Measurements from ENCODE around the gene MAST3. TPM values are rescaled to one million over a fixed set of nuclear protein-coding genes. Genes with fewer than 3 reads are reported as not detected.

The MAST3 gene
- total RNA-seq, 2 experiments from 2014 or later = 14.8 to 31.4 TPM

- H3K36me3 ChIP-seq (ENCODE audit: insufficient read depth, low read length) = peaks cover 2% of the 10 kb centered on the region; the same call in 1 of the 2 replicates
- H4K20me1 ChIP-seq (ENCODE audit: insufficient read depth, low read length) = no peaks in the 10 kb centered on the region
- no TSS peak for BruUV-seq (replicated peaks)
- TF ChIP-seq EZH2phosphoT487 (IDR thresholded peaks at IDR 0.05; ENCODE audit: borderline replicate concordance, low read depth, low read length) (no peak), CTCF (conservative IDR thresholded peaks at IDR 0.05; ENCODE audit: low read length) (no peak)
- intact Hi-C loops (cut with micrococcal nuclease; ENCODE audit: unreplicated experiment) = loop anchor here (10.0 kb wide), 1 partner anchor 146 kb away; no protein-coding TSS in a partner anchor
- no peaks in the 10 kb centered on the region for H3K9me3 ChIP-seq (ENCODE audit: low read length)
- H3K4me2 ChIP-seq (ENCODE audit: low read length) = peak overlapping the region; percentile 98
- no peaks in the 10 kb centered on the region for H3K9me2 ChIP-seq (ENCODE audit: insufficient read depth, low read length)
- ChIA-PET CTCF (ENCODE audit: unreplicated experiment) (interaction anchor here (0.5 to 1.0 kb wide), 2 partner anchors 18 to 189 kb away, joined by 3 read pairs; no protein-coding TSS in a partner anchor), POLR2A (interaction anchor here (0.6 to 1.6 kb wide), 4 partner anchors 9 to 18 kb away, joined by 3 to 7 read pairs (median 6); no protein-coding TSS in a partner anchor)
- H2AFZ ChIP-seq (ENCODE audit: low read length) = peak overlapping the region; percentile 67; the same call in 1 of the 2 replicates
- peaks cover 11% of the 10 kb centered on the region; the same call in 1 of the 2 replicates for H3K79me2 ChIP-seq (ENCODE audit: insufficient read depth, low read depth, low read length)
- H3K4me3 ChIP-seq (ENCODE audit: low read depth, low read length, poor library complexity, severe bottlenecking) = peak overlapping the region; percentile 53
- H3K4me1 ChIP-seq (ENCODE audit: insufficient read depth, low read length, poor library complexity, severe bottlenecking) = peaks cover 95% of the 10 kb centered on the region
- peak overlapping the region; percentile 97 for H3K27ac ChIP-seq (ENCODE audit: low read depth, low read length, poor library complexity, severe bottlenecking)
- no peak for DNase-seq (ENCODE audit: low spot score)
Observed at GRCh38 chr19:18090545-18091216, 6.9 kb upstream of the MAST3 start.

GRCh38 chr19:18091217-18091608 lies 6.4 kb upstream of the MAST3 start:
- H3K4me3 ChIP-seq (ENCODE audit: low read depth, low read length, poor library complexity, severe bottlenecking) = peak overlapping the region; percentile 53
- H3K9me3 ChIP-seq (ENCODE audit: low read length) = no peaks in the 10 kb centered on the region

More at GRCh38 chr19:18091217-18091608, 6.4 kb upstream of the MAST3 start:
- Histone ChIP-seq H3K79me2 (ENCODE audit: insufficient read depth, low read depth, low read length) (peaks cover 14% of the 10 kb centered on the region; the same call in 1 of the 2 replicates), H3K4me1 (ENCODE audit: insufficient read depth, low read length, poor library complexity, severe bottlenecking) (peaks cover 94% of the 10 kb centered on the region), H4K20me1 (ENCODE audit: insufficient read depth, low read length) (no peaks in the 10 kb centered on the region), H3K9me2 (ENCODE audit: insufficient read depth, low read length) (no peaks in the 10 kb centered on the region), H3K36me3 (ENCODE audit: insufficient read depth, low read length) (peaks cover 3% of the 10 kb centered on the region; the same call in 1 of the 2 replicates), H2AFZ (ENCODE audit: low read length) (peak overlapping the region; percentile 67), H3K4me2 (ENCODE audit: low read length) (peak overlapping the region; percentile 98), H3K27ac (ENCODE audit: low read depth, low read length, poor library complexity, severe bottlenecking) (peak overlapping the region; percentile 97)
- BruUV-seq (replicated peaks) = no TSS peak
- intact Hi-C loops (cut with micrococcal nuclease; ENCODE audit: unreplicated experiment) = loop anchor here (10.0 kb wide), 1 partner anchor 146 kb away; no protein-coding TSS in a partner anchor
- POLR2A ChIA-PET = interaction anchor here (0.6 to 1.6 kb wide), 6 partner anchors 8 to 232 kb away, joined by 3 to 10 read pairs (median 6); no protein-coding TSS in a partner anchor
- DNase-seq (ENCODE audit: low spot score) = peak; percentile 83
- CTCF ChIA-PET (ENCODE audit: unreplicated experiment) = interaction anchor here (0.5 to 1.0 kb wide), 2 partner anchors 18 to 189 kb away, joined by 3 read pairs; no protein-coding TSS in a partner anchor
- no peak for TF ChIP-seq EZH2phosphoT487 (IDR thresholded peaks at IDR 0.05; ENCODE audit: borderline replicate concordance, low read depth, low read length)
- TF ChIP-seq CTCF (conservative IDR thresholded peaks at IDR 0.05; ENCODE audit: low read length) = no peak
